Measurements from ENCODE around the gene ABLIM2. TPM values are rescaled to one million over a fixed set of nuclear protein-coding genes. Genes with fewer than 3 reads are reported as not detected.
A peak's percentile ranks its signal among the peaks of the same experiment; 100 is the strongest.

The ABLIM2 gene
- total and polyA plus RNA-seq, 2 experiments from 2014 or later: 4.9 to 5.8 TPM

GRCh38 chr4:8184061-8184460 lies 25.4 kb upstream of the ABLIM2 start:
- H3K27ac ChIP-seq: no peak overlapping the region
- no peak overlapping the region for H3K4me3 ChIP-seq
- no peak for DNase-seq (ENCODE audit: low read depth in 1 of 2, low spot score in 1 of 2)
- peaks cover 9% of the 10 kb centered on the region for H3K4me1 ChIP-seq (ENCODE audit: low read depth)
- H3K36me3 ChIP-seq: no peaks in the 10 kb centered on the region
- H3K27me3 ChIP-seq: no peaks in the 10 kb centered on the region
- no peaks in the 10 kb centered on the region for H3K9me3 ChIP-seq (ENCODE audit: low read depth)
- TF ChIP-seq CTCF (IDR thresholded peaks at IDR 0.05; ENCODE audit: low read depth, low read length): no peak

DNA sequence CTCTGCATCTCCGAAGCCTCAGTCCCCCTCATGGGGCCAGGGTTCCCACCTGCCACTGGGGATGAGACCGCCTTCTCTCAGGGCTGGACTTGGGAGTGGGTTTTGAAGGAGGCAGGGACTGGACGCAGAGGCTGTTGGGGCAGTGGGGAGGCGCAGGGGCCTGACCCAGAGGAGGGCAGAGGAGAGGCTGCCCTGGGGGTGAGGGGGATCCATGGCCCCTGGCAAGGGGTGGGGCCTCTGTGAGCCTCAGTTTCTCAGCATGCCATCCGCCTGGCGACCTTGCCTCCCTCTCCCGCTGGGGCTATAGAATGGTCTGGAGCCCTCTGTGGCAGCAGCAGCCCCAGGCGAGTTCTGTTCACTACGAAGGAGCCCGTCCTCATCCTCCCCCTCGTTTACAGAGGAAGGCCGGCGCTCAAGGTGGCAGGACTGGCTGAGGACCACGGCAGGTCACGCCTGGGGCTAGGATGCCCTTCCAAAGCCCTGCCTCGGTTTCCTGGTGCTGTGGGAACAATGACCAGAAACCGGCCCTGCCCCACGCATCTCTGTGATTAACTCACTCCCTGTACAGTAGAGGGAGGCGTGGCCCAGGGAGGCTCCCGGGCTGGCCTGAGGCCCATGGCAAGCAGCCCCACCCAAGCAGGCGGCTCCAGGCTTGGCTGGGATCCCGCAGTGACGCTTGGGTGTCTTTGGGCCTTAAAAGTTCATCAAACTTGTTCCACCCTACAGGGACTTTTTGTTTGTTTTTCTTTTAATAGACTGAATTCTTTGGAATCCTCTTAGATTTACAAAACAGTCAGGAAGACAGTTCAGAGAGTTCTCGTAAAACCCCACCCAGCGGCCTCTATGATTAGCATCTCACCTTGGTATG lies 24.5 kb upstream of the ABLIM2 start:
- H3K27ac ChIP-seq: peak overlapping the region; percentile 67
- no peak overlapping the region for H3K4me3 ChIP-seq
- H3K27me3 ChIP-seq: no peaks in the 10 kb centered on the region
- peaks cover 9% of the 10 kb centered on the region for H3K4me1 ChIP-seq (ENCODE audit: low read depth)
- no peaks in the 10 kb centered on the region for H3K36me3 ChIP-seq
- DNase-seq (ENCODE audit: low read depth in 1 of 2, low spot score in 1 of 2): peak in 1 of 2 donors; percentile 90
- H3K9me3 ChIP-seq (ENCODE audit: low read depth): no peaks in the 10 kb centered on the region
- TF ChIP-seq CTCF (IDR thresholded peaks at IDR 0.05; ENCODE audit: low read depth, low read length): no peak

GRCh38 chr4:8182294-8182693 lies 23.7 kb upstream of the ABLIM2 start:
- Histone ChIP-seq H3K4me1 (ENCODE audit: low read depth) (peaks cover 15% of the 10 kb centered on the region), H3K27me3 (no peaks in the 10 kb centered on the region), H3K4me3 (no peak overlapping the region), H3K36me3 (no peaks in the 10 kb centered on the region), H3K9me3 (ENCODE audit: low read depth) (no peaks in the 10 kb centered on the region), H3K27ac (peak overlapping the region; percentile 67)
- no peak for TF ChIP-seq CTCF (IDR thresholded peaks at IDR 0.05; ENCODE audit: low read depth, low read length)
- DNase-seq (ENCODE audit: low read depth in 1 of 2, low spot score in 1 of 2): no peak

DNA sequence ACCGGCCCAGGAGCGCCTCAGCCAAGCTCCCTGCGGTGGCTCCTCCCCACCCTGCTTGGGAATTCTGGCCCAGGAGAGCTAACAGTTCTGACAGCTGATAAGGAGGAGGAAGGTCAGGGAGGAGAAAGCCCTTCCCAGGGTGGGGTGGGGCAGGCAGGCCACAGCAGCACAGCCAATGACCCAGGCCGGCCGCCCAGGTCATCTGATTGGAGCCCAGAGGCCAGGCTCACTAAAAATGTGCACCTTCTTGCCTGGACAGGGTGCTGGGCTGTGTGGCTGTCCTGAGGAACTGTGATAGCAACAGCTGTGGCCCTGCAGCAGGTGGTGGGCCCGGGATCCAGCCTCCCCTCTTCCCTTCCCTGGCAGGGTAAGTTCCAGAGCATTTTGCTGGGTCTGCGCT lies 23.2 kb upstream of the ABLIM2 start:
- peak in 1 of 2 donors; percentile 75 for DNase-seq (ENCODE audit: low read depth in 1 of 2, low spot score in 1 of 2)
- H3K4me1 ChIP-seq (ENCODE audit: low read depth): peaks cover 18% of the 10 kb centered on the region
- H3K27ac ChIP-seq: peak overlapping the region; percentile 67

DNA sequence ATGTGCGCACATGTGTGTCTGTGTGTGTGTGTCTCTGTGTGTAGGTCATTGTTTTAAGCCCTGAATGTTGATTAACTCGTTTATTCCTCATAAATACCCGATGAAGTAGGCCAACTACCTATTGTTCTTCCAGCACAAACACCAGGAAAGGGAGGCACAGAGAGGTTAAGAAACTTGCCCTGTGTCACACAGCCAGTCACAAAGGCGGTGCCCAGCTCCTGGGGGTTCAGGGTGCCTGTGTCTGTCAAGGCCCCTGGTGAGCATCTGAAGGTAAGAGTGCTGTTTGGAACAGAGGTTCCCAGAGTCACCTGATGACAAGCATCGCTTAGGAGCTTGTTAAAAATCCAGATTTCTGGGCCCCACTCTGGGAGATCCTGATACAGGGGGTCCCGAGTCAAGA lies 22.5 kb upstream of the ABLIM2 start:
- no peaks in the 10 kb centered on the region for H3K36me3 ChIP-seq
- no peaks in the 10 kb centered on the region for H3K9me3 ChIP-seq (ENCODE audit: low read depth)
- no peaks in the 10 kb centered on the region for H3K27me3 ChIP-seq
- no peak for DNase-seq (ENCODE audit: low read depth in 1 of 2, low spot score in 1 of 2)
- H3K4me3 ChIP-seq: no peak overlapping the region
- no peak overlapping the region for H3K27ac ChIP-seq
- no peak for TF ChIP-seq CTCF (IDR thresholded peaks at IDR 0.05; ENCODE audit: low read depth, low read length)
- peaks cover 17% of the 10 kb centered on the region for H3K4me1 ChIP-seq (ENCODE audit: low read depth)

More for the DNA sequence above, 23.2 kb upstream of the ABLIM2 start:
- no peaks in the 10 kb centered on the region for H3K27me3 ChIP-seq
- no peaks in the 10 kb centered on the region for H3K36me3 ChIP-seq
- TF ChIP-seq CTCF (IDR thresholded peaks at IDR 0.05; ENCODE audit: low read depth, low read length): no peak
- no peak overlapping the region for H3K4me3 ChIP-seq
- H3K9me3 ChIP-seq (ENCODE audit: low read depth): no peaks in the 10 kb centered on the region

Data from cardiac muscle cell (in vitro differentiated cells and primary cell).